ENCODE measurements around the gene SLC23A3.

DNA sequence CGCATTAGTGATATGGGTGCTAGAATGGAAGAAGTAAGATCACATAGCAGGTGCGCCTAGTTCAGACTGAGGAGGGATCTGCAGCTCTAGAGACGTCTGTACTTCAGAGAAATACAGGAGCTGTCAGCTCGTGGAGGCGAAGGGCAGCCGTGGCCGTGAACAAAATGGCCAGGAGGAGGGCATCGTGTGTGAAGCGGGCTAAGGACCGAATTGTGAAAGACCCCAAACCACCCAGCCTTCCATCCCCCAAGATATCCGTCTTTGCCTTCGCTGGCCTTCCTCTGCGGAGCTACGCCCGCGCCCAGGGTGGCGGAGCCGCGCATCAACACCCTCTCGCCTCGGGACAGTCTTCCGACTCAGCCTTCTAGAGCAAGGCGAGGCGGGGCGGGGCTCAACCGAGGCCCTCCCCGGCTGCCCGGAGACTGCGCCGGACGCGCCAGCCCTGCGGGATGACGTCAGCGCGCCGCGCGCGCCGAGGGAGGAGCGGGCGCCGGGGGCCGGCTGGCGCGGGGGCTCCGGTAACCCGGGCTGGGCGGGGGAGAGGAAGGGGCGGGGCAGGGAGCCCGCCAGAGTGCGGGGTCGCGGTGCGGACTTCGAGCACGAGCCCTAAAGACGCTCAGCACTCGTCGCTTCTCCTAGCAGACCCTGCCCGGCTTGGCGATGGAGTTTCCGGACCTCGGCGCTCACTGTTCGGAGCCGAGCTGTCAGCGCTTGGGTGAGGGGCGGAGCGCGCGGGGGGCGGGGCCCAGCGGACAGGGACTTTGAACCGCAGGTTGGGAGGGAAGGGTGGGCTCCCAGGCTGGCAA lies 36.7 kb upstream of the SLC23A3 start, which contains the start of gene ZFAND2B:
- TF ChIP-seq, protein P1, sequence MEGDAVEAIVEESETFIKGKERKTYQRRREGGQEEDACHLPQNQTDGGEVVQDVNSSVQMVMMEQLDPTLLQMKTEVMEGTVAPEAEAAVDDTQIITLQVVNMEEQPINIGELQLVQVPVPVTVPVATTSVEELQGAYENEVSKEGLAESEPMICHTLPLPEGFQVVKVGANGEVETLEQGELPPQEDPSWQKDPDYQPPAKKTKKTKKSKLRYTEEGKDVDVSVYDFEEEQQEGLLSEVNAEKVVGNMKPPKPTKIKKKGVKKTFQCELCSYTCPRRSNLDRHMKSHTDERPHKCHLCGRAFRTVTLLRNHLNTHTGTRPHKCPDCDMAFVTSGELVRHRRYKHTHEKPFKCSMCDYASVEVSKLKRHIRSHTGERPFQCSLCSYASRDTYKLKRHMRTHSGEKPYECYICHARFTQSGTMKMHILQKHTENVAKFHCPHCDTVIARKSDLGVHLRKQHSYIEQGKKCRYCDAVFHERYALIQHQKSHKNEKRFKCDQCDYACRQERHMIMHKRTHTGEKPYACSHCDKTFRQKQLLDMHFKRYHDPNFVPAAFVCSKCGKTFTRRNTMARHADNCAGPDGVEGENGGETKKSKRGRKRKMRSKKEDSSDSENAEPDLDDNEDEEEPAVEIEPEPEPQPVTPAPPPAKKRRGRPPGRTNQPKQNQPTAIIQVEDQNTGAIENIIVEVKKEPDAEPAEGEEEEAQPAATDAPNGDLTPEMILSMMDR (IDR thresholded peaks at IDR 0.05 in 2 of 3, conservative IDR thresholded peaks at IDR 0.05 in 1 of 3; ENCODE audit: control insufficient read depth in 2 of 3, extremely low read depth in 1 of 3, insufficient read depth in 1 of 3, low read depth in 3 of 3, low read length in 3 of 3), result peak in 2 of 3 experiments; percentile 9 to 14; a peak in 1 of 6 replicates
- TF ChIP-seq, protein P2, sequence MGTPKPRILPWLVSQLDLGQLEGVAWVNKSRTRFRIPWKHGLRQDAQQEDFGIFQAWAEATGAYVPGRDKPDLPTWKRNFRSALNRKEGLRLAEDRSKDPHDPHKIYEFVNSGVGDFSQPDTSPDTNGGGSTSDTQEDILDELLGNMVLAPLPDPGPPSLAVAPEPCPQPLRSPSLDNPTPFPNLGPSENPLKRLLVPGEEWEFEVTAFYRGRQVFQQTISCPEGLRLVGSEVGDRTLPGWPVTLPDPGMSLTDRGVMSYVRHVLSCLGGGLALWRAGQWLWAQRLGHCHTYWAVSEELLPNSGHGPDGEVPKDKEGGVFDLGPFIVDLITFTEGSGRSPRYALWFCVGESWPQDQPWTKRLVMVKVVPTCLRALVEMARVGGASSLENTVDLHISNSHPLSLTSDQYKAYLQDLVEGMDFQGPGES (IDR thresholded peaks at IDR 0.05), result no peak
- TF ChIP-seq TAF1 (IDR thresholded peaks at IDR 0.05; ENCODE audit: borderline replicate concordance, low read depth, low read length) (peak; percentile 90), CBFB (IDR thresholded peaks at IDR 0.05; ENCODE audit: low read depth) (peak; percentile 64), POLR2AphosphoS5 (IDR thresholded peaks at IDR 0.05; ENCODE audit: low read length) (peak; percentile 97), EZH2 (IDR thresholded peaks at IDR 0.05; ENCODE audit: borderline replicate concordance, control insufficient read depth, low read depth, low read length) (no peak), POLR2A (IDR thresholded peaks at IDR 0.05; ENCODE audit: low read depth, low read length) (peak; percentile 99), CBX3 (IDR thresholded peaks at IDR 0.05; ENCODE audit: borderline replicate concordance, low read depth) (no peak)
